GM10847 (cell line): ENCODE data around the gene WDR49.

Source experiments
- POLR2A ChIP-seq: IDR thresholded peaks from 2 replicates; pipeline ENCODE4 v1.6.1; 2011; ENCODE audit not compliant: insufficient read length; ENCODE audit errors: extremely low read depth

The WDR49 gene

DNA sequence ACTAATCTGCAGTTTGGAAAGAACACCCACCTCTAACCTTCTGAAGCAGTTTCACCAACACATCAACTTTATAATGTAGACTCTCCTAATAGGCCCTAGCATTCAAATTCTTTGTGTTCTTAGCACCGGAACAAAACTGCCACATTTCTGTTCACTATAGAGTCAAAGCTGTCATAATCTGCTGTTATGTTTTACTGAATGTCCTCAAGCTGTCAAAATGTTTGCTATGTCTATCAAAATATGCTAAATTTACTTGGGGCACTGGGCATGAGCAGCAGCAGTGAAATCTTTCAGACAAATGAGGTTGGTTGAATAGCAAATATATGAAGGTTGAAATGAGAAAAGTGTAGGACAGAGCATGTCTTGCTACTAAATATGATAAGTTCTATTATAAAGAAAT is 1.9 kb downstream of the WDR49 start:
- TF ChIP-seq POLR2A, result no peak

DNA sequence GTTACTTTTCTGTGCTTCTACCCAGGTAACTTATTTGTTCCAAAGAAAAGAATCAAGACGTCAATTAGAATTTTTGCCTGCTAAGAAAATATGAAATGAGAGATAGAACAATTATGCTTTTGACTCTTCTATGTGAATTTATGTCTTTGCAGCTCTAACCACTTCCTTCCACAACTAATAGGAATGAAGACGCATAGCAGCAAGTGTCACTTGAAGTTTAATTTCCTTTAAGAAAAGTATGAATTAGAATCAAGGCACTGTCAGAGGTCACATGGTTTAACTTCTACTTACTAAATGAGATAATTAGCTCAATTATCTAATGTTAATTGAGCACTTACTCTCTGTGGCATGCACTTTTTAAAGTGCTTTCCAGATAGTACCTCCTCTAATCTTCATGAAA is 3.3 kb downstream of the WDR49 start:
- no peak for TF ChIP-seq POLR2A

GRCh38 chr3:167649746-167650145 is 4.0 kb downstream of the WDR49 start:
- no peak for TF ChIP-seq POLR2A

DNA sequence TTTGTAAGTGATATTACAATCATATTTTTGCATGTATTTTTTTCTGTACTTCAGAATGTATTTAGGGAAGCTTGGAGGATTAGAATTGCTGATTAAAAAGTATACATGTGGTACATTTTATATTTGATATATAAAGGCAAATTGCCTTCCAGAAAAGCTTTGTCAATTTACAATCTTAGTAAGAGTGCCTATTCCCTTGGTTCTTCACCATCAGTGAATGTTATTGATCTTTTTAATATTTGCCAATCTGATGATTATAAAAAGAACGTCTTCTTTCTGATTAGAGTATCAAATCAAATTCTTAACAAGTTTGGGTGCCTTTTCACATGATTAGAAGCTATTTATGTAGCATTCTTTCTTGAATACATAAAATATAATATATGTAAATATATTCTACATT is 9.1 kb downstream of the WDR49 start:
- no peak for TF ChIP-seq POLR2A

GRCh38 chr3:167631471-167631870 is 22.3 kb downstream of the WDR49 start:
- TF ChIP-seq POLR2A, result no peak

DNA sequence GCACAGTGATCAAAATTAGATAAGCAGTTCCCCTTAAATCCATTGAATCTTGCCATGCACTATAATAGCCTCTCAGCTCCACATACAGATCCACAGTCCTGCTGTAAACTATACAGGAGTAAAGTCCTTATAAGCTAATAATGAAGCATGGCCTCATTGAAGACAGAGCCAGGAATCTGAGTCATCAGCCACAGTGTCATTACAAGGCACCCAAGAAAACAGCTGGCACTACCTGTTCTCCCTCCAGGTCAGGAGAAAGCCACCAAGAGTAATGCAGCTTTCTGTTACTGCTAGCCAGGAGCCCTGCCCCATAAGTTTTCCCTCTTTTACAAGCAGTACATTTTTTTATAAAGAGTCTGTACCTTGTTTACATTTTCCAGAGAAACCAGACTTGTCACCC is 27.3 kb downstream of the WDR49 start:
- TF ChIP-seq POLR2A, result no peak

DNA sequence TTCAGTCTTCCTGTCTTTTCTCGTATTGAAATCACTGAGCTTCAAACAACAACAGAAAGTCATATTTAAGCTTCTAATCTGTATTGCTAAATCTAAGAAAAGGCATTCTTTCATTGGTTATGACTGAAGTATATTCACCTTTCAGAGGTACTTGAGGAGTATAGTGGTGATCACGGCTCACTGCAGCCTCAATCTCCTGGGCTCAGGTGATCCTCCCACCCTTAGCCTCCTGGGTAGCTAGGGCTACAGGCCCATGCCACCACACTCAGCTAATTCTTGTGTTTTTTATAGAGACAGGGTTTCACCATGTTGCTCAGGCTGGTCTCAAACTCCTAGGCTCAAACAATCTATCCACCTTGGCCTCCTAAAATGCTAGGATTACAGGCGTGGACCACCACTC is 38.7 kb downstream of the WDR49 start:
- no peak for TF ChIP-seq POLR2A

GRCh38 chr3:167611718-167612117 is 42.0 kb downstream of the WDR49 start:
- TF ChIP-seq POLR2A, result no peak

DNA sequence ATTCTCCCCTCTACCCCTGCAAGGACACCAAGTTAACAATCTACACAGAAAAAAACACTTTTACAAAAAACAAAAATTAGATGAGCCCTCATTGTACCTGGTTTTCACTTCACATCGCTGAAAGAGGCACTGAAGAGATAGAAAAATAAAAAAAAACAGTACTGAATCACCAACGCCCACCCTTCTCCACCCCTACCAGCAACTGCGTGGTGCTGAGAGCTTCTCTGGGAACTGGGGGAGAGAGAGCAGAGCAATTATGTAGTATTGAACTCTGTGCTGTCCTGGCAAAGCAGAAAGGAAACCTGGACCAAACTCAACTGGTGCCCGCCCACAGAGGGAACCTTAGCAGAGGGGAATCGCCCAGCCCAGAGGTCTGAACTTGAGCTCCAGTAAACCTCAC is 44.6 kb downstream of the WDR49 start:
- TF ChIP-seq POLR2A, result no peak

DNA sequence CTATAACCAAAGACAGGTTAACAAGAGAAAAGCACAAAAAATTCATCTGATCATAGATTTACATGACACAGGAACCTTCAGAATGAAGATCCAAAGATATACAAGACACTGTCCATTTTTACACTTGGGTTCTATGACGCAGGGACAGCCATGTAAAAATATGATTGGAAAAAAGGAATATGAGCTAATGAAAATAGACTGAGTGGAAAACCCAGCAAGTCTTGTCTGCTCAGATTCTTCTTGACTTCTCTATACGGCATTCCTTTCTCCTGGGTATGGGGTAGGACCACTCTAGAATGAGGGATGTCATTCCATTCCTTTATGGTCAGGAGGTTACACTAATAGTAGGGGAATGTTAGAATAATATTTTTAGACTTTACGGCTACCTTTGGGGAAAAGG is 46.9 kb downstream of the WDR49 start:
- no peak for TF ChIP-seq POLR2A

GRCh38 chr3:167605871-167606270 is 47.9 kb downstream of the WDR49 start:
- TF ChIP-seq POLR2A, result no peak

DNA sequence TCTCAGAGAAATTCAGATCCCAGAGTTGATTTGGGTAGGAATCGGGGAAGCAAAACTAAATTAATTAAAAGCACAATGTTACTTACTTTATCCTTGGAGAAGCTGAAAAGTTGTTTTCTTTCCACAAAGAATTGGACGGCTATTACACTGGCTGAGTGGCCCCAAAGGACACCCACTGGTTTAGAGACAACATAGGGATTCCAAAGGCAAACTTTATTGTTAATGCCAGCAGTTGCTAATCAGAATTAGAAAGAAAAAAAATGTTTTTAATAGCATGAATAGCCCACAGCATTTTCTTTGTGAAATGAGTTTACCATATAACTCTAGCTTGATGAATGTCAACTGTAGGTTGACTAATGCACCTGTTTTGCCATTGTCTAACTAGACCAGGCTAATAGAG is 51.7 kb downstream of the WDR49 start:
- TF ChIP-seq POLR2A, result no peak

- no peak for TF ChIP-seq POLR2A
These were observed 66.1 kb downstream of the WDR49 start for GRCh38 chr3:167587651-167588050.

DNA sequence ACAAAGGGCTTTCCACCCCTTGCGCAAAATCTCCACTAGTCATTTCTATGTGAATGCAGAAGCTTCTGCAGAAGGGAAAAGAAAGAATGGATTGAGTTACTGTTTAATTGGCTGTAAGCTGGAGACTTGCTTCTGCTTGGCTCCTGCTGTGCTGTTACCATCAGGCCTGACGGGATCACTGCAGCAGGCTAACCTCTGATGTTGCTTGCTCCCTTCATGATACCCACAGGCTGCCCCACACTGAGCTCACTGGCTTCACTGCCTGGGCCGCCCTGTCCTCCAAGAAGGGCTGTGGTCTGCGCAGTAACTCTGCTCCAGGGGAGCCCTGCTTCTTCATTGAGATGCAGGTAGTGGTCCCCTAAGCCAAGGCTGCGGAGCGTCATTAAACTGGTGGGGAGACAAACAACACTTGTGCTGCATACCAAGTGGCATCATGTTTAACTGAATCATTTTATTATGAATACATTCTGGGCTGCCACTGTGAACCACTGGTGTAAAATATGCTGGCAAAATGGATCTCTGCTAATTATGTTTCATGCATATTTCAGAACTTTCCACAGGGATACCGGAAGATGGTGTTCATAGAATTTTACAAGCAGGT is 78.6 kb downstream of the WDR49 start:
- no peak for TF ChIP-seq POLR2A

DNA sequence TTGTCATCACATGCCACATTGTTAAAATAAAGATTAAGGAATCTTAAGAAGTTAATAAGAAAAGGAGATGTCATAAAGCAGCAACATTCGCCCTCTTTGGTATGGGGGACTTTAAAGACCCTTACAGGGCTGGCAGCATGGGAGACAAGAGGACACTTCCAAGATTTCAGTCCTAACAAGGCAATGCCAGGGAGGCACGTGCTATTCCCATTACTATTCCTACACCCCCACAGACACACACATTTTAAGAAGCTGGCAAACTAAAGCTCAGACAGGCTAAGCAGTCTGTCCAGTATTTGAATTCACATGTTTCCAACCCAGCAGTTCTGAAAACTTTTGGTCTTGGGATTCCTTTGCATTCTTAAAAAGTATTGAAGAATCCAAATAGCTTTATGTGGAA is 80.8 kb downstream of the WDR49 start:
- TF ChIP-seq POLR2A, result no peak

- TF ChIP-seq POLR2A, result no peak
These were observed 85.1 kb downstream of the WDR49 start for GRCh38 chr3:167568634-167569033.

GRCh38 chr3:167565489-167565888 is 88.3 kb downstream of the WDR49 start:
- no peak for TF ChIP-seq POLR2A

- no peak for TF ChIP-seq POLR2A
These were observed 89.1 kb downstream of the WDR49 start for GRCh38 chr3:167564612-167565011.
